NCI-H128 (cell line): Measurements from ENCODE around the gene SDC1.

Experiments used
- DNase-seq: peaks from one replicate; lab custom pipeline; 2025; ENCODE audit not compliant: unreplicated experiment; lab: John Stamatoyannopoulos, UW

SDC1 gene

GRCh38 chr2:20215183-20216040 lies 9.5 kb downstream of the SDC1 start:
- DNase-seq: no peak

GRCh38 chr2:20214566-20215182 lies 10.3 kb downstream of the SDC1 start:
- DNase-seq: no peak

- DNase-seq: no peak
These were observed 11.0 kb downstream of the SDC1 start for GRCh38 chr2:20213651-20214565.

GRCh38 chr2:20212871-20213503 lies 11.9 kb downstream of the SDC1 start:
- DNase-seq: no peak

GRCh38 chr2:20212459-20212870 lies 12.5 kb downstream of the SDC1 start:
- no peak for DNase-seq

- DNase-seq: no peak
These were observed 13.0 kb downstream of the SDC1 start for GRCh38 chr2:20211860-20212458.

- no peak for DNase-seq
These were observed 13.5 kb downstream of the SDC1 start for GRCh38 chr2:20211420-20211819.

GRCh38 chr2:20210462-20210861 lies 14.5 kb downstream of the SDC1 start:
- no peak for DNase-seq

GRCh38 chr2:20209373-20210109 lies 15.4 kb downstream of the SDC1 start:
- DNase-seq: no peak

- DNase-seq: no peak
These were observed 16.5 kb downstream of the SDC1 start for GRCh38 chr2:20208476-20208859.

GRCh38 chr2:20207051-20207450 lies 17.9 kb downstream of the SDC1 start:
- no peak for DNase-seq

- no peak for DNase-seq
These were observed 18.9 kb downstream of the SDC1 start for GRCh38 chr2:20205915-20206524.

GRCh38 chr2:20205069-20205468 lies 19.9 kb downstream of the SDC1 start:
- DNase-seq: no peak

- no peak for DNase-seq
These were observed 21.3 kb downstream of the SDC1 start for GRCh38 chr2:20203521-20204225.

GRCh38 chr2:20203072-20203471 lies 21.9 kb downstream of the SDC1 start:
- no peak for DNase-seq

GRCh38 chr2:20201671-20202070 lies 23.3 kb downstream of the SDC1 start:
- no peak for DNase-seq

- no peak for DNase-seq
These were observed 24.0 kb downstream of the SDC1 start for GRCh38 chr2:20200697-20201555.
